ENCODE results near the gene DHRS7B. TPM values are rescaled to one million over a fixed set of nuclear protein-coding genes. Genes with fewer than 3 reads are reported as not detected.

Gene DHRS7B
- total and polyA plus RNA-seq, 2 of the 13 experiments (the other 11 are each of a cell fraction or from before 2014, with no cell fraction given) = 20.0 to 35.8 TPM

DNA sequence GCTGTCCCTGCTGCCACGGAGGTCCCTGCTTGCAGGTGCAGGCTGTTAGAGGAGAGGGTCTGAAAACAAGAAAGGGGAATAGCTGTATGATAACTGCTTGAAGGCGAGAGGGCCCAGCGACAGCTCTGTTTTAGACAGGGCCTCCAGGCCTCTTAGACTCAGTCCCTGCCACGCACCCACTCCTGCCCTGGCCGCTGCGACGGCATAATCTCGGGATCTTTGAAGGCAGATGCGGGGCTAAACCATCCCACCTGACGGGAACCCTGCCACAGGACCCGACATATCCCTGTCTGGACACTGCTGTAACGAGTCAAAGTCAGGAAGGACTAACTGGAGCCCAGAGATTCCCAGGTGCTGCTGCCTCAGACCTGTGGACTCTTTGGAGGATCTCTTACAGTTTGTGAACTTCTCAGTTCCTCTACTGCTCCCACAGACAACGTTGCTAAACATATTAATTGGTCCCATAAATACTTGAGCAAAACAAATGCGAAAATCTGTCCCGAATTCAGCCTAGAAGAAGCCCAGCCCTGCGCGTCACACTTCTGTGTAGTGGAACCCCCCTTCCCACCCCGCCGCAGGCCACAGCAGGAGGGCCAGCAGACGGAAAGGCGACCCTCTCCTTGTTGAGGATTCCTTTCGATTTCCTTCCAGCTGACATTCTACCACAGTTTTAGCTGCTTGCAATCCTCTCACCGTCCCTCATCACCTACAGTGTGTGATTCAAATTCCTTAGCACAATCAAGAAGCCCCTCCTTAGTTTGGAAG is 88.2 kb downstream of the DHRS7B start (continued):
- TF ChIP-seq IRX3 (CRISPR knock-in tag; IDR thresholded peaks at IDR 0.05; ENCODE audit: borderline replicate concordance, low read depth) = no peak
- no peak for TF ChIP-seq TBX2 (CRISPR knock-in tag; IDR thresholded peaks at IDR 0.05; ENCODE audit: borderline replicate concordance)
- peak; percentile 0 for TF ChIP-seq XRCC5 (optimal IDR thresholded peaks at IDR 0.05; ENCODE audit: low read length)
- no peak for TF ChIP-seq KDM1A (CRISPR knock-in tag; IDR thresholded peaks at IDR 0.05)
- TF ChIP-seq ZNF792 (CRISPR knock-in tag; IDR thresholded peaks at IDR 0.05) = no peak
- no peak for TF ChIP-seq ZNF781 (CRISPR knock-in tag; IDR thresholded peaks at IDR 0.05; ENCODE audit: borderline replicate concordance, not compliant biosample characterization)
- no peak for TF ChIP-seq RCOR2 (CRISPR knock-in tag; IDR thresholded peaks at IDR 0.05)
- 0 out of 2 replicates have a peak, but pooled peaks have one; percentile 47 for TF ChIP-seq ATAD3A (CRISPR knock-in tag; IDR thresholded peaks at IDR 0.05)
- TF ChIP-seq YEATS2 (CRISPR knock-in tag; IDR thresholded peaks at IDR 0.05; ENCODE audit: borderline replicate concordance) = no peak
- TF ChIP-seq, protein P1, sequence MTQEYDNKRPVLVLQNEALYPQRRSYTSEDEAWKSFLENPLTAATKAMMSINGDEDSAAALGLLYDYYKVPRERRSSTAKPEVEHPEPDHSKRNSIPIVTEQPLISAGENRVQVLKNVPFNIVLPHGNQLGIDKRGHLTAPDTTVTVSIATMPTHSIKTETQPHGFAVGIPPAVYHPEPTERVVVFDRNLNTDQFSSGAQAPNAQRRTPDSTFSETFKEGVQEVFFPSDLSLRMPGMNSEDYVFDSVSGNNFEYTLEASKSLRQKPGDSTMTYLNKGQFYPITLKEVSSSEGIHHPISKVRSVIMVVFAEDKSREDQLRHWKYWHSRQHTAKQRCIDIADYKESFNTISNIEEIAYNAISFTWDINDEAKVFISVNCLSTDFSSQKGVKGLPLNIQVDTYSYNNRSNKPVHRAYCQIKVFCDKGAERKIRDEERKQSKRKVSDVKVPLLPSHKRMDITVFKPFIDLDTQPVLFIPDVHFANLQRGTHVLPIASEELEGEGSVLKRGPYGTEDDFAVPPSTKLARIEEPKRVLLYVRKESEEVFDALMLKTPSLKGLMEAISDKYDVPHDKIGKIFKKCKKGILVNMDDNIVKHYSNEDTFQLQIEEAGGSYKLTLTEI (CRISPR knock-in tag; conservative IDR thresholded peaks at IDR 0.05) = no peak
- TF ChIP-seq STAG1 (CRISPR knock-in tag; IDR thresholded peaks at IDR 0.05) = no peak
- TF ChIP-seq ZNF773 (CRISPR knock-in tag; IDR thresholded peaks at IDR 0.05; ENCODE audit: borderline replicate concordance) = no peak; the same call in 1 of the 2 replicates
- TF ChIP-seq DMAP1 (CRISPR knock-in tag; IDR thresholded peaks at IDR 0.05) = 0 out of 2 replicates have a peak, but pooled peaks have one; percentile 6
- TF ChIP-seq ZBTB38 (CRISPR knock-in tag; IDR thresholded peaks at IDR 0.05) = 0 out of 2 replicates have a peak, but pooled peaks have one; percentile 7
- TF ChIP-seq DNMT3B (CRISPR knock-in tag; conservative IDR thresholded peaks at IDR 0.05) = no peak
- no peak for TF ChIP-seq MED13 (CRISPR knock-in tag; IDR thresholded peaks at IDR 0.05)
- TF ChIP-seq HNRNPL (IDR thresholded peaks at IDR 0.05; ENCODE audit: low read depth, low read length) = no peak
- TF ChIP-seq MATR3 (CRISPR knock-in tag; IDR thresholded peaks at IDR 0.05) = no peak
- TF ChIP-seq RFX3 (CRISPR knock-in tag; IDR thresholded peaks at IDR 0.05) = no peak
- TF ChIP-seq TEAD3 (CRISPR knock-in tag; optimal IDR thresholded peaks at IDR 0.05; ENCODE audit: borderline replicate concordance) = no peak
- TF ChIP-seq HDAC1 (CRISPR knock-in tag; IDR thresholded peaks at IDR 0.05) = no peak
- no peak for TF ChIP-seq POLR2G (IDR thresholded peaks at IDR 0.05; ENCODE audit: low read depth, low read length)
- no peak for TF ChIP-seq GATAD2A (CRISPR knock-in tag; IDR thresholded peaks at IDR 0.05)
- no peak for TF ChIP-seq ADNP (CRISPR knock-in tag; IDR thresholded peaks at IDR 0.05)
- no peak for TF ChIP-seq MZF1 (CRISPR knock-in tag; IDR thresholded peaks at IDR 0.05; ENCODE audit: borderline replicate concordance)
- TF ChIP-seq, protein P2, sequence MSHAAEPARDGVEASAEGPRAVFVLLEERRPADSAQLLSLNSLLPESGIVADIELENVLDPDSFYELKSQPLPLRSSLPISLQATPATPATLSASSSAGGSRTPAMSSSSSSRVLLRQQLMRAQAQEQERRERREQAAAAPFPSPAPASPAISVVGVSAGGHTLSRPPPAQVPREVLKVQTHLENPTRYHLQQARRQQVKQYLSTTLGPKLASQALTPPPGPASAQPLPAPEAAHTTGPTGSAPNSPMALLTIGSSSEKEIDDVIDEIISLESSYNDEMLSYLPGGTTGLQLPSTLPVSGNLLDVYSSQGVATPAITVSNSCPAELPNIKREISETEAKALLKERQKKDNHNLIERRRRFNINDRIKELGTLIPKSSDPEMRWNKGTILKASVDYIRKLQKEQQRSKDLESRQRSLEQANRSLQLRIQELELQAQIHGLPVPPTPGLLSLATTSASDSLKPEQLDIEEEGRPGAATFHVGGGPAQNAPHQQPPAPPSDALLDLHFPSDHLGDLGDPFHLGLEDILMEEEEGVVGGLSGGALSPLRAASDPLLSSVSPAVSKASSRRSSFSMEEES (CRISPR knock-in tag; IDR thresholded peaks at IDR 0.05) = 0 out of 2 replicates have a peak, but pooled peaks have one; percentile 4
- TF ChIP-seq CAMTA2 (CRISPR knock-in tag; IDR thresholded peaks at IDR 0.05; ENCODE audit: borderline replicate concordance) = no peak
- TF ChIP-seq, protein P3, sequence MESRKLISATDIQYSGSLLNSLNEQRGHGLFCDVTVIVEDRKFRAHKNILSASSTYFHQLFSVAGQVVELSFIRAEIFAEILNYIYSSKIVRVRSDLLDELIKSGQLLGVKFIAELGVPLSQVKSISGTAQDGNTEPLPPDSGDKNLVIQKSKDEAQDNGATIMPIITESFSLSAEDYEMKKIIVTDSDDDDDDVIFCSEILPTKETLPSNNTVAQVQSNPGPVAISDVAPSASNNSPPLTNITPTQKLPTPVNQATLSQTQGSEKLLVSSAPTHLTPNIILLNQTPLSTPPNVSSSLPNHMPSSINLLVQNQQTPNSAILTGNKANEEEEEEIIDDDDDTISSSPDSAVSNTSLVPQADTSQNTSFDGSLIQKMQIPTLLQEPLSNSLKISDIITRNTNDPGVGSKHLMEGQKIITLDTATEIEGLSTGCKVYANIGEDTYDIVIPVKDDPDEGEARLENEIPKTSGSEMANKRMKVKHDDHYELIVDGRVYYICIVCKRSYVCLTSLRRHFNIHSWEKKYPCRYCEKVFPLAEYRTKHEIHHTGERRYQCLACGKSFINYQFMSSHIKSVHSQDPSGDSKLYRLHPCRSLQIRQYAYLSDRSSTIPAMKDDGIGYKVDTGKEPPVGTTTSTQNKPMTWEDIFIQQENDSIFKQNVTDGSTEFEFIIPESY (CRISPR knock-in tag; IDR thresholded peaks at IDR 0.05) = no peak
- no peak for TF ChIP-seq ZNF232 (CRISPR knock-in tag; IDR thresholded peaks at IDR 0.05; ENCODE audit: borderline replicate concordance)
